Limb (tissue), 2 donors: ENCODE results near the gene NES.

ENCODE experiments used
- DNase-seq, 2 donors: peaks; one replicate each; pipeline ENCODE4 v3.0.0-alpha.2; 2016; ENCODE audit errors: extremely low spot score in 2 of 2

The NES gene

GRCh38 chr1:156663178-156663577 lies 14.0 kb downstream of the NES start:
- peak; percentile 68 to 81 for DNase-seq

DNA sequence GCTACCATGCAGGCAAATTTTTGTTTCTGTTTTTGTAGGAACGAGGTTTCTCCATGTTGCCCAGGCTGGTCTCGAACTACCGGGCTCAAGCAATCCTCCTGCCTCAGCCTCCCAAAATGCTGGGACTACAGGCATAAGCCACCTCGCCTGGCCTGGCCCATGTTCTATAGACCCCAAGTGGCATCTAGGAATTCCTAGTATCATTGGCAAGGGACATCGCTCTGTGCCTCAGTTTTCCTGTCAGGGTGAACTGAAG lies 14.5 kb downstream of the NES start:
- DNase-seq: no peak

- DNase-seq: peak in 1 of 2 donors; percentile 47
Observed at GRCh38 chr1:156662005-156662799, 15.0 kb downstream of the NES start.

- no peak for DNase-seq
Observed at GRCh38 chr1:156660752-156661112, 16.5 kb downstream of the NES start.

- DNase-seq: peak; percentile 96 to 98
Observed at GRCh38 chr1:156659988-156660751, 17.0 kb downstream of the NES start.

DNA sequence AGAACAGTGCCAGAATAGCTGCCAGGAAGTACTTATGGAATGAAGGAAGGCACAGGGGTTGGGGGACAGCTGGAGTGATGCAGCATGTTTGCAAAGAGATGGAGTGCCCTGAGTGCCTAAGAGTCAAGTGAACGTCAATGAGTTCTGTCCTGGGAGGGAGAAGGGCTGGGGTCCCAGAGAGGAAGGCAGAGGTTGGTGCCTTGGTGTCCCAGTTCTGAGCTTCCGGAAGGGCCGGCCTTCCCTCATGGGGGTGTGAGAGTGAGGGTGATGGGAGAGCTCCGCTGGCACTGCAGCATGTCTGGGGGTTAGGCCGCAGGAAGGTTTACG lies 17.6 kb downstream of the NES start:
- no peak for DNase-seq

GRCh38 chr1:156658945-156659574 lies 18.1 kb downstream of the NES start:
- DNase-seq: no peak

GRCh38 chr1:156658496-156658895 lies 18.7 kb downstream of the NES start:
- no peak for DNase-seq

DNA sequence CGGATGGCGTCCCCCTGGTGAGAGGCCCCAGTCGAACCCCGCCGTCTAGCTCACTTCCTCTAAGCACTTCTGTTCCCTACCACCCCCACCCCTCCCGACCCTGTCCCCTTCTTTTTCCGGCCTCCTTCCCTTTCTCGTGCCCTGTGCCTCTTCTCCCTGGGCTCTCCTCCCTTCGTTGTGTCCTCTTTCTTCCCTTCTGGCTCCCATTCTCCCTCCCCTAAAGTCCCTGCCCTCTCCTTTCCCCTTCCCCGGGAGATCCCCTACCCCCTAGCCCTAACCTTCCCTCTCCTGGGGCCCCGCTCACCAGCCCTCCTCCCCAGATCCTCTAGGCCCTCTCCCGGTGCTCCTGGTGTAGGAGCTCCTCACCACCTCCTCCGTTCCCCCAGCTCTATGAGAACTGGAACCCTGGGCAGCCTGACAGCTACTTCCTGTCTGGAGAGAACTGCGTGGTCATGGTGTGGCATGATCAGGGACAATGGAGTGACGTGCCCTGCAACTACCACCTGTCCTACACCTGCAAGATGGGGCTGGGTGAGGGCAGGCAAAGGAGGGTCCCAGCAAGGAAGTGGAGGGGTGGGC lies 19.4 kb downstream of the NES start:
- no peak for DNase-seq

- peak; percentile 63 to 88 for DNase-seq
Observed at GRCh38 chr1:156656806-156657740, 20.1 kb downstream of the NES start.

DNA sequence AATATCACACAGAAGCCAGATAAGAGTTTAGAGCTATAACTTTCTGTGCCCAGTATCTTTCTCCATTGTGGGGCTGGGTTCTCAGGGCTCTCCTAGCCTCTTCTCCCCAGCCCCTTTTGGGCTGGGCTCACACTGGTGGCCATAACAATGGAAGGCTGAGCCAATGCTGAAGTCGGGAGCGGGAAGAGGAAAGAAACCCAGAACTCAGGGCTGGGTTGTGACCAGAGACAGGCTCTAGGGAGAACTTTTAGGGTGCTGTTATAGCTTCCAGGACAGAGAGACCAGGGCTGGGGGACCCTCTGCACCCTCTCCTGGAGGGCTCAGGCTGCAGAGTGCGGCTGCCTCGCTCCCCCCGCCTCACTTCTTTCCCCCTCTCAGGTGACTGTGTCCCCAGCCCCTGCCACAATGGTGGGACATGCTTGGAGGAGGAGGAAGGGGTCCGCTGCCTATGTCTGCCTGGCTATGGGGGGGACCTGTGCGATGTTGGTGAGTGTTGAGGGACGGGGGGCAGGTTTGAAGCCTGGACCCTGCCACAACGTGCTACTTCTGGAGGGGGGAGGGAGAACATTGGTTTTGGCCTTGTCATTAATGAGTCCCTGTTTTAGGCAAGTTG lies 21.2 kb downstream of the NES start:
- no peak for DNase-seq

DNA sequence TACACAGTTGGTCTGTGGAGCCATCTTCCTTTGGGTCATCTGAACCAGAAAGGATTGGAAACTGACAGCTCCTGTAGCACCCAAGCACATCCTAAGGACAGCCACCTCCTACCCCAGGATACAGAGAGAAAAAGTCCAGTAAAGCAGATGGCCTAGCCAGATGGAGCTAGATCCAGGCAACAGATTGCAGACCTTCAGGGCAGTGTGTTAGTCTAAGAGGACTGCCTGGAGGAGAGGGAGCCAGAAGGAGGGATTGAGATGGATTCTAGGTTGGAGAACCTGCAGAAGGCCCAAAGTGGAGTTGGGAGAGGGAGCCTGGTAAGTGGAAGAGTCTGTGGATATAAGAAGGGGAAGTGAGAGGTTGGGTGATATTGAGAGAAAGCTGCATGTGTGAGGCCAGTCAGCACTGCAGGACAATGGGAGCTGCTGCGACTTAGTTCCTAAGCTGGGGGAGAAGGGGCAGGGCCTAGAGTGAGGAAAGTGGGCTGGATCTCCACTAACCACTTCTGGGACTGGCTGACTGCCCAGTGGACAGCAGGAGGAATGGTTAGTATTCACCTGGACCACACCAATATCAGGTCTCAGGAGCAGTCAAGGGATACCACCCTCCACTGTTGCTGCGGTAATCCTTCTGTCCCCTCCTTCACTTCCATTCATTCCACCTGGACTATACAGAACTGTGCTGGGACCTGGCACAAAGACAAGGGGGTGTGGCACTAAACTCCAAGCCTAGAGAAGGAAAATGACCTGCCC lies 21.9 kb downstream of the NES start:
- DNase-seq: no peak

GRCh38 chr1:156654700-156655099 lies 22.5 kb downstream of the NES start:
- DNase-seq: no peak

GRCh38 chr1:156652992-156653355 lies 24.2 kb downstream of the NES start:
- DNase-seq: no peak

DNA sequence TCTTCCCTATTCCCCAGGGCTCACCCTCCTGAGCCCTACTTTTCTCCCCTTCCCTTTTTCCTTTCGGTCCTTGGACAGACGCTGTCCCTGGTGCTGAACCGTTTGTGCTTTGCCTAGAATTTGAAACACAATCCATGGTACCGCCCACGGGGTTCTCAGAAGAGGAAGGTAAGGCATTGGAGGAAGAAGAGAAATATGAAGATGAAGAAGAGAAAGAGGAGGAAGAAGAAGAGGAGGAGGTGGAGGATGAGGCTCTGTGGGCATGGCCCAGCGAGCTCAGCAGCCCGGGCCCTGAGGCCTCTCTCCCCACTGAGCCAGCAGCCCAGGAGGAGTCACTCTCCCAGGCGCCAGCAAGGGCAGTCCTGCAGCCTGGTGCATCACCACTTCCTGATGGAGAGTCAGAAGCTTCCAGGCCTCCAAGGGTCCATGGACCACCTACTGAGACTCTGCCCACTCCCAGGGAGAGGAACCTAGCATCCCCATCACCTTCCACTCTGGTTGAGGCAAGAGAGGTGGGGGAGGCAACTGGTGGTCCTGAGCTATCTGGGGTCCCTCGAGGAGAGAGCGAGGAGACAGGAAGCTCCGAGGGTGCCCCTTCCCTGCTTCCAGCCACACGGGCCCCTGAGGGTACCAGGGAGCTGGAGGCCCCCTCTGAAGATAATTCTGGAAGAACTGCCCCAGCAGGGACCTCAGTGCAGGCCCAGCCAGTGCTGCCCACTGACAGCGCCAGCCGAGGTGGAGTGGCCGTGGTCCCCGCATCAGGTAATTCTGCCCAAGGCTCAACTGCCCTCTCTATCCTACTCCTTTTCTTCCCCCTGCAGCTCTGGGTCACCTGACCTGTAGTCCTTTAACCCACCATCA lies 24.8 kb downstream of the NES start:
- peak; percentile 32 to 69 for DNase-seq

GRCh38 chr1:156648951-156649350 lies 28.3 kb downstream of the NES start:
- no peak for DNase-seq

DNA sequence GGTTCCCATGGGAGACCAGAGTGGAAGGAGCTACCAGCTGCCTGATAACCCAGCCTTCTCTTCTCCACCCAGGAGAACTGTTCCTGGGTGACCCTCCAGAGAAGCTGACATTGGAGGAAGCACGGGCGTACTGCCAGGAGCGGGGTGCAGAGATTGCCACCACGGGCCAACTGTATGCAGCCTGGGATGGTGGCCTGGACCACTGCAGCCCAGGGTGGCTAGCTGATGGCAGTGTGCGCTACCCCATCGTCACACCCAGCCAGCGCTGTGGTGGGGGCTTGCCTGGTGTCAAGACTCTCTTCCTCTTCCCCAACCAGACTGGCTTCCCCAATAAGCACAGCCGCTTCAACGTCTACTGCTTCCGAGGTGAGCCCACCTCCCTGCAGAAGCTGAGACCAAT lies 28.7 kb downstream of the NES start:
- DNase-seq: no peak

DNA sequence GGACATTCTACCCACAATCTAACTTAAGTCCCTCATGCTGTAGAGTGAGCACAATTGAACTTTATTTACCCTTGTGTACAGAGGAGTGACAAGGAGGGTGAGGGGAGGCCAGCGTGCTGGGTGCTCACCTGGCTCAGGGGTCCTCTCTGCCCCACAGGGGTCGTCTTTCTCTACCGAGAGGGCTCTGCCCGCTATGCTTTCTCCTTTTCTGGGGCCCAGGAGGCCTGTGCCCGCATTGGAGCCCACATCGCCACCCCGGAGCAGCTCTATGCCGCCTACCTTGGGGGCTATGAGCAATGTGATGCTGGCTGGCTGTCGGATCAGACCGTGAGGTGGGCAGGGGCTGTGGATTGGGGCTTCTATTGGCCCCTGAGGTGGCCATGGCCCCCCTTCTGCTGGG lies 29.9 kb downstream of the NES start:
- no peak for DNase-seq

- no peak for DNase-seq
Observed at GRCh38 chr1:156646738-156647211, 30.4 kb downstream of the NES start.
